K562 (cell line): ENCODE data around the gene KCNK7. TPM values are rescaled to one million over a fixed set of nuclear protein-coding genes. Genes with fewer than 3 reads are reported as not detected.

Experiments used
- REST ChIP-seq, 2 experiments: fragments of 450-650 bp; formaldehyde crosslinking in 1 of 2; IDR thresholded peaks; 2 replicates each; pipeline versions ENCODE4 v1.4.0 to v1.6.1; 2014 to 2020; ENCODE audit warnings: mild to moderate bottlenecking in 2 of 2, borderline replicate concordance in 1 of 2, low read depth in 1 of 2
- SFPQ ChIP-seq: fragments of 200-400 bp; formaldehyde crosslinking; IDR thresholded peaks from 2 replicates; pipeline ENCODE4 v1.6.1; 2017; ENCODE audit warnings: mild to moderate bottlenecking, low read depth, low read length, moderate library complexity
- SRSF9 ChIP-seq: fragments of 200-400 bp; formaldehyde crosslinking; IDR thresholded peaks from 2 replicates; pipeline ENCODE4 v1.6.1; 2017; ENCODE audit warnings: low read depth, low read length, borderline replicate concordance
- ZBTB12 ChIP-seq: fragments of 250-450 bp; sonication (Bioruptor Pico); IDR thresholded peaks from 2 replicates; pipeline ENCODE4 v1.4.0; 2020
- polyA plus RNA-seq, 8 experiments: library from polyadenylated mRNA; depleted of rRNA in 4 of 8; stranded (reverse) in 5 of 8; unstranded in 3 of 8; fragments of >200 nt; fragmentation: Nextera tagmentation in 2 of 8; fragmentation: Illumina TruSeq in 1 of 8; extraction: Ambion mirVana in 2 of 8; extraction: Trizol in 1 of 8; gene quantifications; 2 replicates each; pipeline versions ENCODE4 v1.2.1 to v1.2.3, GENCODE V29; 2011 to 2014; ENCODE audit warnings: inconsistent platforms in 1 of 8, missing spikeins in 1 of 8
- total RNA-seq, 7 experiments: library from RNA; depleted of rRNA in 6 of 7; stranded (reverse); fragments of >200 nt in 6 of 7; fragmentation: Illumina TruSeq in 2 of 7; extraction: Trizol in 2 of 7; gene quantifications; 2 replicates each; pipeline versions ENCODE4 v1.2.1 to v1.2.3, GENCODE V29; 2011 to 2021; ENCODE audit warnings: low replicate concordance in 1 of 7

Gene KCNK7
- total and polyA plus RNA-seq, 9 of the 15 experiments (the other 6 are each of a cell fraction or from before 2014, with no cell fraction given): 0.07 to 0.40 TPM; not detected in 7

GRCh38 chr11:65574811-65575567, 20.6 kb downstream of the KCNK7 start (continued):
- no peak for TF ChIP-seq REST (IDR thresholded peaks at IDR 0.05; ENCODE audit: borderline replicate concordance)
- no peak for TF ChIP-seq REST (CRISPR knock-in tag; IDR thresholded peaks at IDR 0.05; ENCODE audit: low read depth)
- TF ChIP-seq SRSF9: no peak
- no peak for TF ChIP-seq ZBTB12 (CRISPR knock-in tag)
- TF ChIP-seq SFPQ: no peak
